ENCODE results near the gene RALGPS1. TPM values are rescaled to one million over a fixed set of nuclear protein-coding genes. Genes with fewer than 3 reads are reported as not detected.

The RALGPS1 gene
- total and polyA plus RNA-seq, 8 donors: 5.8 to 12.7 (median 9.3) TPM

DNA sequence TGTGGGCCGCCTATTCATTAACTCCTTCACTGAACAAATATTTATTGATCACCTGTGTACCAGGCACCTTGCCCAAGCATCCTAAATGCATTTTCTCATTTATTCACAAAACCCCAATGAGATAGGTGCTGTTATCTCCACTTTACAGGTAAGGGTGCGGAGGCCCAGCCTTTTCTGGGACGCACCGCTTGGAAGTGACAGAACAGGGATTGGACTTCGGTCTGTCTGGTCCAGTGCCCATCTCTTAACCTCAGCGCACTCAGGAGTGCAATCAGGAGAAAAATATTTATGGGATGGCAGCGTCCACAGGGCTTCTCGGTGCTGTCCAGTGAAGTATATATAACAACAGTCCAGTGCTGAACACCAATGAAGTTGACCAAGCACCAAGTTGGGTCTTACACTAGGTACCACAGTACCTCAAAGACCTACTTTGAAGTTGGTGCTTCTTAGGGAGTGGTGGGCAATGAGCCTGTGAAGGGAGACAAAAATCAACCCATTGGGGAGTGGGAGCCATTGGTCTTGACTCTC lies 331.1 kb downstream of the RALGPS1 start:
- TF ChIP-seq CTCF (IDR thresholded peaks at IDR 0.05): no peak
- no peak overlapping the region for H3K27ac ChIP-seq
- DNase-seq: peak in 1 of 6 donors; percentile 6
- H3K4me1 ChIP-seq: no peaks in the 10 kb centered on the region
- 18 to 27% methylated on average over 8 of the region's 8 CpGs for WGBS, 2 donors
- H3K9me3 ChIP-seq: no peaks in the 10 kb centered on the region
- peak overlapping the region; percentile 37 to 60 (median 52) for H3K4me3 ChIP-seq
- no peak for FAIRE-seq
- H3K27me3 ChIP-seq: no peaks in the 10 kb centered on the region
- no peaks in the 10 kb centered on the region for H3K36me3 ChIP-seq
- intact Hi-C loops (cut with DNase I): no loop called here
- ATAC-seq: peak in 3 of 4 donors; percentile 3 to 17 (median 8)

DNA sequence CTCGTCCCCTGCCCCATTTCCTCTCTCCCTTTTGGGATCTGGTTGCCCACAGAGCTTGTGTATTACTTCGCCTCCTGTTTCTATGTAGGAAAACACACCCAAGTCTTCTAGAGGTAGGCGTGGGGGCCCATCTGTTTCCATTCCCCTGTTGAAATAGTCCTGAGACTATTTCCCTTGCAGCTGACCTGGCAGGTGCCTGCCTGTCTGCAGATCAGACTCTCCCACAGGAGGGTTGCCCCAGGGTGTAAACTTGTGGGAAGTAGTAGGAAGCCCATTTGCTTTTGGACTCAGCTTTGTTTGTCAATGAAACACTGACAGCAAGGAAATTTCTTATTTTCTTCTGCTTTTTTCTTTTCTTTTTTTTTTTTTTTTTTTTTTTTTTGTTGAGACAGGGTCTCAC lies 333.7 kb downstream of the RALGPS1 start:
- intact Hi-C loops (cut with DNase I): no loop called here
- DNase-seq (no peak), FAIRE-seq (no peak), ATAC-seq (no peak)
- TF ChIP-seq CTCF (IDR thresholded peaks at IDR 0.05): no peak
- H3K4me3 ChIP-seq: no peak overlapping the region
- H3K4me1 ChIP-seq: no peaks in the 10 kb centered on the region
- no peaks in the 10 kb centered on the region for H3K36me3 ChIP-seq
- H3K9me3 ChIP-seq: no peaks in the 10 kb centered on the region
- 84 to 93% methylated on average over 3 of the region's 3 CpGs for WGBS, 2 donors
- H3K27ac ChIP-seq: no peak overlapping the region
- H3K27me3 ChIP-seq: no peaks in the 10 kb centered on the region

DNA sequence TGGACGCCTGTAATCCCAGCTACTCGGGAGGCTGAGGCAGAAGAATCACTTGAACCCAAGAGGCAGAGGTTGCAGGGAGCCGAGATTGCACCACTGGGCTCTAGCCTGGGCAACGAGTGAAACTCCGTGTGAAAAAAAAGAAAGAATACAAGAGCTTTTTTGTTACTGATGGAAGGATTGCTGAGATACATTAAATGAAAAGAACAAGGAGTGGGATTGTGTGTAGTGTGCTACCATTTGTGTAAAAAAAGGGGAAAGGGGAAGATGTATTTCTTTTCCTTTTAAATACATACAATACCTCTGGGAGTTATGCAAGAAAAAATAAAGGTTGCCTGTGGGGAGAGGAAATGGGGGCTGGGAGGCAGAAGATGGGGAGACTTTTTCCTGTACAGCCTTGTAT lies 335.3 kb downstream of the RALGPS1 start:
- 80 to 90% methylated on average over 5 of the region's 5 CpGs for WGBS, 2 donors
- TF ChIP-seq CTCF (IDR thresholded peaks at IDR 0.05): no peak
- no peak for ATAC-seq
- no peak for DNase-seq
- no peak for FAIRE-seq
- Histone ChIP-seq H3K36me3 (no peaks in the 10 kb centered on the region), H3K4me1 (no peaks in the 10 kb centered on the region), H3K27ac (no peak overlapping the region), H3K4me3 (no peak overlapping the region), H3K9me3 (no peaks in the 10 kb centered on the region), H3K27me3 (no peaks in the 10 kb centered on the region)
- intact Hi-C loops (cut with DNase I): no loop called here

DNA sequence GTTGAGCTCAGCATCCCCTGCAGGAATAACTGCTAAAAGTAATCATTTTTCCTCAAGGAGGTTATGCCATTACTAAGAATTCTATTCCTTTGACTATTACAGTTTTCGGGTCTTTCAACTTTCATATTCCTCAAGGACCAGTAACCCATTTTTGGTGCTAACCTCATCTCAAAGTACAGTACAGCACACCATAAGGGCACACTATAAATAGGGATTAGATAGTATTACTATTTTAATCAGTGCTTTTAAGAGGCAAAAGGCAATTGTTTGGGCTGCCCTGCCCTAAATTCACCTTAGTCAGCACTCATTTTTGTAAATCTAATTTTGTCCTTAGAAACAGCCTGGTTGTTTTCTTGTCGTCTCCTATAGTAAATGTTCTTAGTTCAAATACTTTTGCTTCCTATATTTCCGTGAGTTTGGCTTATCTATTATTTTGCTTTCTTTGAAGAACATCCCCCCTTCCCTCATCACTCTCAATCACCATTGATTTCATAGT lies 336.4 kb downstream of the RALGPS1 start:
- ATAC-seq (no peak), FAIRE-seq (no peak), DNase-seq (no peak)
- Histone ChIP-seq H3K4me3 (no peak overlapping the region), H3K36me3 (no peaks in the 10 kb centered on the region), H3K27me3 (no peaks in the 10 kb centered on the region), H3K27ac (no peak overlapping the region), H3K9me3 (no peaks in the 10 kb centered on the region), H3K4me1 (no peaks in the 10 kb centered on the region)
- WGBS, 2 donors: 81 to 83% methylated on average over 3 of the region's 3 CpGs
- intact Hi-C loops (cut with DNase I): no loop called here
- no peak for TF ChIP-seq CTCF (IDR thresholded peaks at IDR 0.05)

DNA sequence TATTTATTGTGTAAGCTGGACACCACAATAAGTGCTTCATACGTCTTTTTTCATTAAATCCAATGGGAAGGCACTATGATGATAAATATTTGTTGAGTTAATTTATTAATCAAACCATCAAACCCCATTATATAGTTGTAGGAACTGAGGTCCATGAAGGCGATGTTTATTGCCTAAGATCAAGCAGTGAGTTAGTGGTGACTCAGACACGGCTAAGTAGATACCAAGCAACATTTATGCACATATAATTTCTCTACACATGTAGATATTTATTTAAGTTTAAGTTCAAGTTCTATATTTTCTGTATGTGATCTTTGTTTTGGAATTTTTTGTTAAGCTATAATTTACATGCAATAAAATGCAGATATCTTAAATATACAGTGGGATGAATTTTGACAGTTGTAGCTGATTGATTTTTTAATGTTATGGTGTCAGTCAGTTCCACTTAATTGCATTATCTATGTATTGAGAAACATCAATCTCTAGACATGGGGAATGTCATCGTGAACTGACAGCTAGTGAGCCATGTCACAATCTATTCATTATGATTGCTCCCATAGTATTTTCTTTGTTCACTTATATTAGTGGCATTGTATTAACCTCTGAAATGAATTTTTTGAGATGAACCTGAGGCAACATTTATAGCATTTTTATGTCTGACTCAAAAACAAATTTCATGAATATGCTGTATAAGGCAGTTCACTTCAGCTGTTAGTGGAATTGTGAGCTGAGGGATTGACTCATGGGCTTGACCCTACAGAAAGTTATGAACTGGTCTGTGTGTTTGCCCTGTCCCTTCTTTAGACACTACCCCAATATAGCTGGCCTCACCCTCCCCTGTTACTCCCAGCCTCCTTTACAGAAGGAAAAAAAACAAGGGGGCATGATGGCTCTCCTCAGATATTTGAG lies 338.1 kb downstream of the RALGPS1 start:
- Histone ChIP-seq H3K9me3 (no peaks in the 10 kb centered on the region), H3K4me1 (no peaks in the 10 kb centered on the region), H3K4me3 (no peak overlapping the region), H3K27ac (no peak overlapping the region), H3K36me3 (no peaks in the 10 kb centered on the region), H3K27me3 (no peaks in the 10 kb centered on the region)
- DNase-seq: no peak
- TF ChIP-seq CTCF (IDR thresholded peaks at IDR 0.05): no peak
- no peak for FAIRE-seq
- ATAC-seq: no peak
- intact Hi-C loops (cut with DNase I): no loop called here
- 87 to 90% methylated on average over 4 of the region's 4 CpGs for WGBS, 2 donors
